Vagina (tissue), 2 donors: Measurements from ENCODE around the gene SAP30BP.

Experiments
- CTCF ChIP-seq, 3 experiments: fragments of 450-650 bp in 2 of 3; fragments of 200-600 bp in 1 of 3; sonication (generic) in 1 of 3; IDR thresholded peaks; one replicate each; pipeline ENCODE4 v1.5.1; 2017 to 2019; ENCODE audit warnings: antibody characterized with exemption in 3 of 3, mild to moderate bottlenecking in 2 of 3, moderate library complexity in 2 of 3
- POLR2A ChIP-seq, 2 donors: fragments of 450-650 bp; IDR thresholded peaks; one replicate each; pipeline ENCODE4 v1.6.1; 2017; ENCODE audit warnings: antibody characterized with exemption in 2 of 2, mild to moderate bottlenecking in 2 of 2, moderate library complexity in 2 of 2

- TF ChIP-seq CTCF (IDR thresholded peaks at IDR 0.05) (no peak), POLR2A (IDR thresholded peaks at IDR 0.05) (no peak)
Observed at GRCh38 chr17:75691371-75691791, 24.2 kb downstream of the SAP30BP start.
